ENCODE results near the gene ROBO2. TPM values are rescaled to one million over a fixed set of nuclear protein-coding genes. Genes with fewer than 3 reads are reported as not detected.

Gene ROBO2
- total RNA-seq, 1 experiment from 2014 or later, result 0.16 TPM

GRCh38 chr3:77281721-77282120 lies 241.8 kb downstream of the ROBO2 start:
- H3K36me3 ChIP-seq (ENCODE audit: control insufficient read depth, insufficient read depth, low read length), result no peaks in the 10 kb centered on the region
- Mint-ChIP-seq H3K36me3 (ENCODE audit: insufficient read depth, unreplicated experiment) (no peaks in the 10 kb centered on the region), H3K4me3 (ENCODE audit: unreplicated experiment) (no peak overlapping the region), H3K27me3 (ENCODE audit: insufficient read depth, unreplicated experiment) (peaks cover 2% of the 10 kb centered on the region), H3K4me1 (ENCODE audit: low read depth, unreplicated experiment) (no peaks in the 10 kb centered on the region), H3K27ac (ENCODE audit: unreplicated experiment) (no peak overlapping the region), H3K9me3 (ENCODE audit: unreplicated experiment) (no peaks in the 10 kb centered on the region)
- TF ChIP-seq, protein P1, sequence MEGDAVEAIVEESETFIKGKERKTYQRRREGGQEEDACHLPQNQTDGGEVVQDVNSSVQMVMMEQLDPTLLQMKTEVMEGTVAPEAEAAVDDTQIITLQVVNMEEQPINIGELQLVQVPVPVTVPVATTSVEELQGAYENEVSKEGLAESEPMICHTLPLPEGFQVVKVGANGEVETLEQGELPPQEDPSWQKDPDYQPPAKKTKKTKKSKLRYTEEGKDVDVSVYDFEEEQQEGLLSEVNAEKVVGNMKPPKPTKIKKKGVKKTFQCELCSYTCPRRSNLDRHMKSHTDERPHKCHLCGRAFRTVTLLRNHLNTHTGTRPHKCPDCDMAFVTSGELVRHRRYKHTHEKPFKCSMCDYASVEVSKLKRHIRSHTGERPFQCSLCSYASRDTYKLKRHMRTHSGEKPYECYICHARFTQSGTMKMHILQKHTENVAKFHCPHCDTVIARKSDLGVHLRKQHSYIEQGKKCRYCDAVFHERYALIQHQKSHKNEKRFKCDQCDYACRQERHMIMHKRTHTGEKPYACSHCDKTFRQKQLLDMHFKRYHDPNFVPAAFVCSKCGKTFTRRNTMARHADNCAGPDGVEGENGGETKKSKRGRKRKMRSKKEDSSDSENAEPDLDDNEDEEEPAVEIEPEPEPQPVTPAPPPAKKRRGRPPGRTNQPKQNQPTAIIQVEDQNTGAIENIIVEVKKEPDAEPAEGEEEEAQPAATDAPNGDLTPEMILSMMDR (IDR thresholded peaks at IDR 0.05; ENCODE audit: insufficient read depth in 1 of 2, low read depth in 1 of 2, low read length in 1 of 2, severe bottlenecking in 1 of 2, unreplicated experiment in 1 of 2), result no peak
- BruUV-seq (replicated peaks), result no TSS peak
- H3K4me3 ChIP-seq (ENCODE audit: low read depth, low read length), result no peak overlapping the region
- intact Hi-C loops (cut with micrococcal nuclease; ENCODE audit: unreplicated experiment), result no loop called here
- no peaks in the 10 kb centered on the region for H3K27me3 ChIP-seq (replicated peaks; ENCODE audit: control insufficient read depth, insufficient read depth, low read length)
- CTCF ChIA-PET, result no interaction called here
- DNase-seq, result no peak
- no peaks in the 10 kb centered on the region for H3K9me3 ChIP-seq
- no peaks in the 10 kb centered on the region for H3K4me1 ChIP-seq
- POLR2A ChIA-PET, result no interaction called here

DNA sequence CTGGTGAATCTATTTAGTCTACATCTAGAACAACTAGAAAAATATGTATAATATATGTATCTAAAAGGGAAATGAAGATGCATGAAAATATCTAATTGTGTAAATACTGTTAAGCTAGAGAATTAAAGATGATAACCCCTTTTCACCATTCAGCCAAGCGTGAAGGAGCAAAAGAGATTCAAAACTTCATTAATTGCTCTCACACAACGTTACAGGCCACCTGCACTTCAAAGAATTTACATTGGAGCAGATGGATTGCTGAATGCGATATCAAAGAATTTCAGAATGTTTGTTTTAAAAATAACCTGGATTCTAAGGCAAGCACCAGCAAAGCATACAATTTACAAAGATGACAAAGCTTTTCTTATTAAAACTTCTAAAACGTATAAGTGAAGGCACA lies 243.2 kb downstream of the ROBO2 start:
- no peak overlapping the region for H3K4me3 ChIP-seq (ENCODE audit: low read depth, low read length)
- POLR2A ChIA-PET, result no interaction called here
- no peaks in the 10 kb centered on the region for H3K9me3 ChIP-seq
- H3K4me1 ChIP-seq, result no peaks in the 10 kb centered on the region
- intact Hi-C loops (cut with micrococcal nuclease; ENCODE audit: unreplicated experiment), result no loop called here
- no peaks in the 10 kb centered on the region for H3K27me3 ChIP-seq (replicated peaks; ENCODE audit: control insufficient read depth, insufficient read depth, low read length)
- CTCF ChIA-PET, result no interaction called here
- no TSS peak for BruUV-seq (replicated peaks)
- no peaks in the 10 kb centered on the region for H3K36me3 ChIP-seq (ENCODE audit: control insufficient read depth, insufficient read depth, low read length)
- H3K4me3 Mint-ChIP-seq (ENCODE audit: unreplicated experiment), result no peak overlapping the region
- H3K27me3 Mint-ChIP-seq (ENCODE audit: insufficient read depth, unreplicated experiment), result peaks cover 2% of the 10 kb centered on the region
- H3K9me3 Mint-ChIP-seq (ENCODE audit: unreplicated experiment), result no peaks in the 10 kb centered on the region
- H3K4me1 Mint-ChIP-seq (ENCODE audit: low read depth, unreplicated experiment), result no peaks in the 10 kb centered on the region
- H3K27ac Mint-ChIP-seq (ENCODE audit: unreplicated experiment), result no peak overlapping the region
- H3K36me3 Mint-ChIP-seq (ENCODE audit: insufficient read depth, unreplicated experiment), result no peaks in the 10 kb centered on the region
- TF ChIP-seq, protein P1 (IDR thresholded peaks at IDR 0.05; ENCODE audit: insufficient read depth in 1 of 2, low read depth in 1 of 2, low read length in 1 of 2, severe bottlenecking in 1 of 2, unreplicated experiment in 1 of 2), result no peak
- no peak for DNase-seq

GRCh38 chr3:77288348-77288747 lies 248.4 kb downstream of the ROBO2 start:
- BruUV-seq (replicated peaks), result no TSS peak
- H3K36me3 Mint-ChIP-seq (ENCODE audit: insufficient read depth, unreplicated experiment), result no peaks in the 10 kb centered on the region
- no peak for DNase-seq

More at GRCh38 chr3:77288348-77288747, 248.4 kb downstream of the ROBO2 start:
- CTCF ChIA-PET, result no interaction called here
- POLR2A ChIA-PET, result no interaction called here
- no peaks in the 10 kb centered on the region for H3K27me3 ChIP-seq (replicated peaks; ENCODE audit: control insufficient read depth, insufficient read depth, low read length)
- H3K9me3 ChIP-seq, result no peaks in the 10 kb centered on the region
- no peaks in the 10 kb centered on the region for H3K4me1 ChIP-seq
- H3K27me3 Mint-ChIP-seq (ENCODE audit: insufficient read depth, unreplicated experiment), result peaks cover 4% of the 10 kb centered on the region
- H3K4me1 Mint-ChIP-seq (ENCODE audit: low read depth, unreplicated experiment), result no peaks in the 10 kb centered on the region
- H3K36me3 ChIP-seq (ENCODE audit: control insufficient read depth, insufficient read depth, low read length), result no peaks in the 10 kb centered on the region
- no peak overlapping the region for H3K27ac Mint-ChIP-seq (ENCODE audit: unreplicated experiment)
- H3K9me3 Mint-ChIP-seq (ENCODE audit: unreplicated experiment), result no peaks in the 10 kb centered on the region
- intact Hi-C loops (cut with micrococcal nuclease; ENCODE audit: unreplicated experiment), result no loop called here
- no peak overlapping the region for H3K4me3 ChIP-seq (ENCODE audit: low read depth, low read length)
- TF ChIP-seq, protein P1 (IDR thresholded peaks at IDR 0.05; ENCODE audit: insufficient read depth in 1 of 2, low read depth in 1 of 2, low read length in 1 of 2, severe bottlenecking in 1 of 2, unreplicated experiment in 1 of 2), result no peak
- no peak overlapping the region for H3K4me3 Mint-ChIP-seq (ENCODE audit: unreplicated experiment)

All from Caco-2 (cell line).